Esophagus muscularis mucosa (tissue), 4 donors: ENCODE data around the gene DYRK2. TPM values are rescaled to one million over a fixed set of nuclear protein-coding genes. Genes with fewer than 3 reads are reported as not detected.
"Not testable (repeated sequence)": the region's sequence is repeated elsewhere in the genome, so short reads cannot be mapped to it uniquely, and the experiment has no call there.

Experiments used
- DNase-seq: peaks from one replicate; pipeline ENCODE4 v3.0.0-alpha.2; 2017; ENCODE audit errors: extremely low spot score
- H3K27ac ChIP-seq, 4 donors: fragments of 200-600 bp; sonication (generic); replicated peaks in 1 of 4; 1 replicate in 3 of 4; 2 replicates in 1 of 4; pipeline ENCODE4 v1.5.1; 2016 to 2019; ENCODE audit warnings: mild to moderate bottlenecking in 1 of 4
- H3K27me3 ChIP-seq, 4 donors: fragments of 200-600 bp; sonication (generic); one replicate each; pipeline versions ENCODE4 v1.5.1 to v1.6.0; 2016 to 2019
- H3K36me3 ChIP-seq, 4 donors: fragments of 200-600 bp; sonication (generic); one replicate each; pipeline ENCODE4 v1.5.1; 2016 to 2019
- H3K4me1 ChIP-seq, 4 donors: fragments of 200-600 bp; sonication (generic); one replicate each; pipeline ENCODE4 v1.5.1; 2016 to 2019
- H3K4me3 ChIP-seq, 4 donors: fragments of 200-600 bp; sonication (generic); 1 replicate in 2 of 4; 2 replicates in 2 of 4; pipeline ENCODE4 v1.5.1; 2016 to 2019; ENCODE audit warnings: mild to moderate bottlenecking in 4 of 4, moderate library complexity in 1 of 4
- H3K9me3 ChIP-seq, 4 donors: fragments of 200-600 bp; sonication (generic); 1 replicate in 3 of 4; 2 replicates in 1 of 4; pipeline ENCODE4 v1.5.1; 2016 to 2019
- EP300 ChIP-seq: sonication (generic); formaldehyde crosslinking; IDR thresholded peaks from one replicate; pipeline ENCODE4 v1.6.1; 2017; ENCODE audit warnings: antibody characterized with exemption
- POLR2A ChIP-seq: fragments of 450-650 bp; IDR thresholded peaks from one replicate; pipeline ENCODE4 v1.6.1; 2017; ENCODE audit warnings: antibody characterized with exemption, moderate library complexity, mild to moderate bottlenecking, low read depth
- POLR2AphosphoS5 ChIP-seq, 2 donors: sonication (generic); formaldehyde crosslinking; IDR thresholded peaks; one replicate each; pipeline ENCODE4 v1.6.1; 2017; ENCODE audit warnings: antibody characterized with exemption in 2 of 2
- WGBS: methylation state at CpG from one replicate; pipeline ENCODE4 v1.1.5; 2018; 5-methylcytosine and 5-hydroxymethylcytosine counted together
- intact Hi-C: fragments of 100-400 bp; cut with DNase I; formaldehyde crosslinking; loops from one replicate; pipeline ENCODE4 v1.15.1; 2023
- total RNA-seq, 4 donors: library from RNA; depleted of rRNA; stranded (reverse); fragments of >200 nt; gene quantifications; one replicate each; pipeline versions ENCODE4 v1.1.0 to v1.2.1, GENCODE V29; 2016
- TF ChIP-seq, protein P1 (sequence below), 3 experiments: fragments of 200-600 bp in 2 of 3; fragments of 450-650 bp in 1 of 3; sonication (generic) in 2 of 3; IDR thresholded peaks; one replicate each; pipeline ENCODE4 v1.5.1; 2017 to 2019; ENCODE audit warnings: antibody characterized with exemption in 3 of 3, mild to moderate bottlenecking in 2 of 3, moderate library complexity in 1 of 3

DYRK2 gene
- total RNA-seq, 4 donors from 2014 or later = 22.2 to 57.9 (median 36.9) TPM

- no peaks in the 10 kb centered on the region for H3K9me3 ChIP-seq
- intact Hi-C loops = no loop called here
- H3K27me3 ChIP-seq = no peaks in the 10 kb centered on the region
- H3K36me3 ChIP-seq = no peaks in the 10 kb centered on the region
- no peak overlapping the region for H3K27ac ChIP-seq
- WGBS = 87% methylated on average over 2 of the region's 2 CpGs
- peaks cover 22 to 39% (median 25%) of the 10 kb centered on the region in 4 donors for H3K4me1 ChIP-seq
- TF ChIP-seq, protein P1, sequence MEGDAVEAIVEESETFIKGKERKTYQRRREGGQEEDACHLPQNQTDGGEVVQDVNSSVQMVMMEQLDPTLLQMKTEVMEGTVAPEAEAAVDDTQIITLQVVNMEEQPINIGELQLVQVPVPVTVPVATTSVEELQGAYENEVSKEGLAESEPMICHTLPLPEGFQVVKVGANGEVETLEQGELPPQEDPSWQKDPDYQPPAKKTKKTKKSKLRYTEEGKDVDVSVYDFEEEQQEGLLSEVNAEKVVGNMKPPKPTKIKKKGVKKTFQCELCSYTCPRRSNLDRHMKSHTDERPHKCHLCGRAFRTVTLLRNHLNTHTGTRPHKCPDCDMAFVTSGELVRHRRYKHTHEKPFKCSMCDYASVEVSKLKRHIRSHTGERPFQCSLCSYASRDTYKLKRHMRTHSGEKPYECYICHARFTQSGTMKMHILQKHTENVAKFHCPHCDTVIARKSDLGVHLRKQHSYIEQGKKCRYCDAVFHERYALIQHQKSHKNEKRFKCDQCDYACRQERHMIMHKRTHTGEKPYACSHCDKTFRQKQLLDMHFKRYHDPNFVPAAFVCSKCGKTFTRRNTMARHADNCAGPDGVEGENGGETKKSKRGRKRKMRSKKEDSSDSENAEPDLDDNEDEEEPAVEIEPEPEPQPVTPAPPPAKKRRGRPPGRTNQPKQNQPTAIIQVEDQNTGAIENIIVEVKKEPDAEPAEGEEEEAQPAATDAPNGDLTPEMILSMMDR (IDR thresholded peaks at IDR 0.05) = no peak
- TF ChIP-seq EP300 (no peak), POLR2A (no peak), POLR2AphosphoS5 (IDR thresholded peaks at IDR 0.05) (no peak)
- DNase-seq = no peak
- no peak overlapping the region for H3K4me3 ChIP-seq
These were observed 22.9 kb downstream of the DYRK2 start for GRCh38 chr12:67671419-67671818.

- Histone ChIP-seq H3K27me3 (no peaks in the 10 kb centered on the region), H3K4me1 (peaks cover 18 to 39% (median 22%) of the 10 kb centered on the region in 4 donors), H3K27ac (no peak overlapping the region), H3K36me3 (no peaks in the 10 kb centered on the region), H3K9me3 (no peaks in the 10 kb centered on the region), H3K4me3 (no peak overlapping the region)
- no peak for DNase-seq
- WGBS = 79% methylated on average over 3 of the region's 3 CpGs
- intact Hi-C loops = no loop called here
- TF ChIP-seq POLR2AphosphoS5 (IDR thresholded peaks at IDR 0.05) (no peak), EP300 (no peak)
- TF ChIP-seq, protein P1 (IDR thresholded peaks at IDR 0.05) = no peak
These were observed 23.3 kb downstream of the DYRK2 start for GRCh38 chr12:67671892-67672291.

DNA sequence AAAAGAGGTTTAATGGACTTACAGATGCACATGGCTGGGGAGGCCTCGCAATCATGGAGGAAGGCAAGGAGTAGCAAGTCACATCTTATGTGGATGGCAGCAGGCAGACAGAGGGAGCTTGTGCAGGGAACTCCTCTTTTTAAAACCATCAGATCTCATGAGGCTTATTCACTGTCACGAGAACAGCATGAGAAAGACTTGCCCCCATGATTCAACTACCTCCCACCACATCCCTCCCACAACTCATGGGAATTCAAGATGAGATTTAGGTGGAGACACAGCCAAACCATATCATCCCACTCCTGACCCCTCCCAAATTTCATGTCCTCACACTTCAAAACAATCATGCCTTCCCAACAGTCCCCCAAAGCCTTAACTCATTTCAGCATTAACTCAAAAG, 24.0 kb downstream of the DYRK2 start:
- H3K27me3 ChIP-seq, DNase-seq, H3K36me3 ChIP-seq, H3K9me3 ChIP-seq, H3K4me3 ChIP-seq, intact Hi-C loops, H3K27ac ChIP-seq: not testable (repeated sequence)
- WGBS = 91% methylated on average over 2 of the region's 2 CpGs
- H3K4me1 ChIP-seq = peaks cover 11 to 35% (median 15%) of the 10 kb centered on the region in 4 donors

DNA sequence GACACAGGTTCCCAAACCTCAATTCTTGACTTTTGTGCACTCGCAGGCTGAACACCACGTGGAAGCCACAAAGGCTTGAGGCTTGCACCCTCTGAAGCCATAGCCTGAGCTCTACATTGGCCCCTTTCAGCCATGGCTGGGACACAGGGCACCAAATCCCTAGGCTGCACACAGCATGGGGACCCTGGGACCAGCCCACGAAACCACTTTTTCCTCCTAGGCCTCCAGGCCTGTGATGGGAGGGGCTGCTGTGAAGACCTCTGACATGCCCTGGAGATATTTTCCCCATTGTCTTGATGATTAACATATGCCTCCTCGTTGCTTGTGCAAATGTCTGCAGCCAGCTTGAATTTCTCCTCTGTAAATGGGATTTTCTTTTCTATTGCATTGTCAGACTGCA, 25.0 kb downstream of the DYRK2 start:
- H3K4me3 ChIP-seq, intact Hi-C loops: not testable (repeated sequence)
- WGBS = 86% methylated on average over 4 of the region's 4 CpGs

GRCh38 chr12:67674417-67674816, 25.9 kb downstream of the DYRK2 start:
- Histone ChIP-seq H3K27me3 (no peaks in the 10 kb centered on the region), H3K9me3 (no peaks in the 10 kb centered on the region), H3K4me1 (peaks cover 11 to 42% (median 20%) of the 10 kb centered on the region in 4 donors), H3K27ac (no peak overlapping the region), H3K36me3 (no peaks in the 10 kb centered on the region), H3K4me3 (no peak overlapping the region)
- TF ChIP-seq, protein P1 (IDR thresholded peaks at IDR 0.05) = no peak
- TF ChIP-seq EP300 (no peak), POLR2AphosphoS5 (IDR thresholded peaks at IDR 0.05) (no peak), POLR2A (no peak)
- intact Hi-C loops = no loop called here
- DNase-seq = no peak
- 100% methylated on average over 3 of the region's 3 CpGs for WGBS

More for the DNA sequence above, 25.0 kb downstream of the DYRK2 start:
- H3K27ac ChIP-seq, H3K27me3 ChIP-seq, H3K9me3 ChIP-seq, H3K36me3 ChIP-seq, DNase-seq: not testable (repeated sequence)
- H3K4me1 ChIP-seq = peaks cover 6 to 33% (median 14%) of the 10 kb centered on the region in 4 donors

GRCh38 chr12:67676624-67677023, 28.1 kb downstream of the DYRK2 start:
- no peak overlapping the region for H3K27ac ChIP-seq
- TF ChIP-seq EP300 (no peak), POLR2AphosphoS5 (IDR thresholded peaks at IDR 0.05) (no peak), POLR2A (no peak)
- TF ChIP-seq, protein P1 (IDR thresholded peaks at IDR 0.05) = no peak
- no peaks in the 10 kb centered on the region for H3K36me3 ChIP-seq
- H3K4me3 ChIP-seq = no peak overlapping the region
- no peak for DNase-seq
- no peaks in the 10 kb centered on the region for H3K27me3 ChIP-seq
- peaks cover 13 to 49% (median 32%) of the 10 kb centered on the region in 4 donors for H3K4me1 ChIP-seq
- intact Hi-C loops = no loop called here
- no peaks in the 10 kb centered on the region for H3K9me3 ChIP-seq
